ENCODE results near the gene ADGRB2.
"Not testable (repeated sequence)": the region's sequence is repeated elsewhere in the genome, so short reads cannot be mapped to it uniquely, and the experiment has no call there.

Gene ADGRB2

GRCh38 chr1:31725134-31725533, 39.0 kb downstream of the ADGRB2 start:
- no peak for DNase-seq (ENCODE audit: low spot score)

GRCh38 chr1:31723828-31724359, 40.2 kb downstream of the ADGRB2 start:
- no peak for DNase-seq (ENCODE audit: low spot score)

DNA sequence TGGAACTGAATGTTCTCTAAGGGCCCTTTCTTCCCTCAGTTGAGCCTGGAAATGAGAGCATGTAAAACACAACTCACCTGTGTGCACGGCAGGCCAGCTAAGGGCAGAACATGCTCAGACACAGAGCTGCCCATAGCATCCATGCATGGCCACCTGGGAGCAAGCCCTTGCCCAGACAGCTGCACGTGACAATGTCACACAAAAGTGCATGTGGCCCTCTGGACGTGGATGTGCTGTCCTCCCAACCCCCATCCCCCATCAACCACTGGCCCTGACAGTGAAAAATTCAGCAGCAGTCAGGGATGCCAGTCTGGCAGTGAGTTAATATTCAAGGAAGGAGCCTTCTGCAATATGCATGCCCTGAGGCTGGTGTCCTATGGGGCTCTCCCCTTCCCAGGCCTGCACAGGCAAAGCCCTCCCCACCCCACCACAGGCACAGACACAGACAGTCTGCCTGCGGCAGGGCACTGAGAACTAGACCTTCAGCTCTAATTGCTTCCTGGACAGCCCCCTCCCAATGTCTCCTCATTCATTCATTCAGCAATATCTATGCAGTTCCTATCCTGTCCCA, 45.7 kb downstream of the ADGRB2 start:
- DNase-seq (ENCODE audit: low spot score) = no peak

DNA sequence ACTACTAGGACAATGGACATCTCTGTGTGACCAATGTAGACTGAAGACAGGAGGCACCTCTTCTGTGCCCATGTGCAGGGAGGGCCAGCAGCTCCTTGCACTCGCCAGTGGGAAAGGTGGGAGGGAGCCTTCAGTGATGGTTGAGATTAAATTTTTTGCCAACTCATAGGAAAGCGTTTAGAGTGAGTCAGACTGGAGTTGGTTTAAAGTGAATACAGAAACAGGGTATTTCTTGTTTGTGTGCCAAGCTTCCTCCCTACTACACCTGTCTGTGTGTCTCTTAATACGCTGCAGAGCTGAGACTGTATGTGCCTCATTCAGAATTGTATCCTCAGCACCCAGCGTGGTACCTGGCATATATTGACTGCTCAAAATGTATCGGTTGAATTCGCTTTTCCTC, 46.8 kb downstream of the ADGRB2 start:
- no peak for DNase-seq (ENCODE audit: low spot score)

GRCh38 chr1:31715873-31716220, 48.3 kb downstream of the ADGRB2 start:
- DNase-seq (ENCODE audit: low spot score) = no peak

- no peak for DNase-seq (ENCODE audit: low spot score)
These were observed 48.9 kb downstream of the ADGRB2 start for GRCh38 chr1:31715087-31715872.

GRCh38 chr1:31714442-31715086, 49.6 kb downstream of the ADGRB2 start:
- peak; percentile 10 for DNase-seq (ENCODE audit: low spot score)

- no peak for DNase-seq (ENCODE audit: low spot score)
These were observed 51.5 kb downstream of the ADGRB2 start for GRCh38 chr1:31712630-31713029.

DNA sequence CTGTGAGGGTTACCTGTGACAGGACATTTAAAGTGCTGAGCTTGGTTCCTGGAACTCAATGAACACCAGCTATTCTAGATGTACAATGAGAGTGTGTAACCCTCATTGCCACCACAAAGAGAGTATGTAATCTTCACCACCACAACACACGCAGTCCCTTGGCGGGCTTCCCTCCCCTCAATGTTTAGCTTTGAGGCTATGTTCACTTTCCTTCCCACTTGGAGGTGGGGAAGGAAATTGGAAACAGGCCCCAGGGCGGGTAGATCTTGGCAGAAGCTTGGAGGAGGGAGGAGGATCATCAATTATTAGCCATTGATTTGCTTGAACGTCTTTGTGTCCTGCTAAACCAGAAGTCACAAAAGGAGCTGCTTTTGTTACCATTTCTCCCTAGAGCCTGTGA, 52.1 kb downstream of the ADGRB2 start:
- no peak for DNase-seq (ENCODE audit: low spot score)

DNA sequence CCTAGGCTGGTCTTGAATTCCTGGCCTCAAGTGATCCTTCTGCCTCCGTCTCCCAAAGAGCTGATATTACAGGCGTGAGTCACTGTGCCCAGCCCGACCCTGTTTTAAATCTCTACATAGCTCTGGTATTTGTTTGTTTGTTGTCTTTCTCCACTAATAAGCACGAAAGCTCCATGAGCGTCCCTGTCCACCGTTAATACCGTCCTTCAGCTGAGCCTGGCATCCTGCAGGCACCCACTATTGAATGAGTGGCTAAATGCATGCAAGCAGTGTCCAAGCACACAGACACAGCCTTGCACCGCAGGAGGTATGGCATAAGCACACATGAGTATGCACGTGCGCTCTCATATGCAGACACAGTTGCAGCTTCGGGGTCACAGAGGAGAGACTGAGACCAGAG, 55.8 kb downstream of the ADGRB2 start:
- no peak for DNase-seq (ENCODE audit: low spot score)

- DNase-seq (ENCODE audit: low spot score) = no peak
These were observed 56.4 kb downstream of the ADGRB2 start for GRCh38 chr1:31707711-31708110.

- DNase-seq (ENCODE audit: low spot score) = not testable (repeated sequence)
These were observed 57.0 kb downstream of the ADGRB2 start for GRCh38 chr1:31707059-31707600.

GRCh38 chr1:31706384-31707058, 57.6 kb downstream of the ADGRB2 start:
- no peak for DNase-seq (ENCODE audit: low spot score)

DNA sequence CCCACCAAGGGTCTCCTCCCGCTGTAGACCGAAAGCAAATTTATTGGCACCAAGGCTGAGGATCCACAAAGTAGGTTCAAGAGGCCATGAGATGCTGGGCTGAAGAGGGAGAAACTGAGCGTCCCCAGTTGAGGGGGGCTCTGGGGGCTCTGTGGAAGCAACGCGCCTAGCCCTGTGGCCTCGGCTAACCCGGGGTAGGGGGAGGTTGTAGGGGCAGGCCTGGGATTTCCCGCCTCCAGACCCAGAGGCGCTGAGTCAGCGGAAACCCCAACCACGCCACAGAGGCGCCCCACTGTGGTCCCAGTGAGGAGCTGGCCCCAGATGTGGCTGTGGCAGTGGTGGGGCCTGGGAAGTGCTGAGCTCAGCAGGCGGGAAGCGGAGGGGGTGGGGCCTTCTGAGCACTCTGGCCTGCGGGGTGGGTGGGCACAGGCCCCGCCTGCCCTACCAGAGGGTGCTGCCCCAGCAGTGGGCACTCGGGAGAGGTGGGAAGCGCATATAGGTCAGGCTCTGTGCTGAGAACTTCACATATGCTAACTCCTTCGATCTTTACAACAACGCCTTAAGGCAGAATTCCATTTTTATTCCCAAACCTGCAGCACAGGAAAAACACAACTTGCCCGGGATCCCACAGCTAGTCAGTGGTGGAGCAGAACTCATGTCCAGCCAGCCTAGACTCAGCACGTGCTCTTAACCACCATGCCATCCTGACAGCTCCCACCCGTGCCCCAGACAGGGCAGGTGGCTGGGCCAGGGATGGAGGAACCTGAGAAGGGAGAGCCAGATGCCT, 58.9 kb downstream of the ADGRB2 start:
- DNase-seq (ENCODE audit: low spot score) = peak; percentile 52

GRCh38 chr1:31704271-31705079, 59.7 kb downstream of the ADGRB2 start:
- no peak for DNase-seq (ENCODE audit: low spot score)

DNA sequence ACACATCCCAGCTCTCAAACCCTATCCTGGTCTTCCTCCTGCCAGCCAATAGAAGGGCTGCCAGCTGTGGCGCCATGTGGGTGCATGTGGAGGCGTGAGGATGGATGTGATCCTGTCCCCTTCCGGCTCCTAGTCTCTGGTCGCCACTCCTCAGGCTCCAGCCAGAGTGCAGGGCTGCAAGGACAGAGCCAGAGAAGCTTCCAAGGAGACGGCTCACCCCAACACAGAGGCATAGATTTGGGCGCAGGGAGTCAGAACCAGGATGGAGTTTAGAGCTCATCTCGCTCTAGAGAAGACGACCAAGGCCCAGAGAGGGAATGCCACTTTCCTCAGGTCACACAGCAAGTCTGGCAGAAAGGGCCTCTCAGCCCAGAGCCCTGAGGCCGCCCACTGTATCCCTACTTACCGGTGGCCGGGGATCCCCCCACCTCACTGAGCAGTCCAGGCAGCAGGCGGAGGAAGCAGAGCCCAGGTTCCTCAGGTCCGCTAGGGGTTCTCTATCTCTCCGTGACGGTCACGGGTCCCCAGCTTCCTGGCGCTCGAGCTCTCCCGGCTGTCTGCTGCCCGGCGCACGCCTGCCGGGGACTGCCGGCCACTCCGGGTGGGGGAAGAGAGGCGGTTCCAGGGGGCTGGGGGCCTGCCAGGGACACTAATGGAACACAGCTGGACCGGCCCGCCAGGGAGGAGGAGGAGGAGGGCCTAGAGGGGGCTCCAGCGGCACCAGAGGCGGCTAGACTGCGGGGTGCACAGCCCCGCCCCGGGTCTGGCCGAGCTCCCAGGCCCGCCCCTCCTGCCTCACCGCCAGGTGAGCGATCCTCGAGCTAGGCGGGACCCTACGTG, 60.5 kb downstream of the ADGRB2 start, which contains the start of gene COL16A1:
TSS of gene COL16A1 (minus strand) at position 587 of the 840 bp plus-strand sequence. CDS start 1,824 bp downstream, outside the sequence.
- DNase-seq (ENCODE audit: low spot score) = no peak

DNA sequence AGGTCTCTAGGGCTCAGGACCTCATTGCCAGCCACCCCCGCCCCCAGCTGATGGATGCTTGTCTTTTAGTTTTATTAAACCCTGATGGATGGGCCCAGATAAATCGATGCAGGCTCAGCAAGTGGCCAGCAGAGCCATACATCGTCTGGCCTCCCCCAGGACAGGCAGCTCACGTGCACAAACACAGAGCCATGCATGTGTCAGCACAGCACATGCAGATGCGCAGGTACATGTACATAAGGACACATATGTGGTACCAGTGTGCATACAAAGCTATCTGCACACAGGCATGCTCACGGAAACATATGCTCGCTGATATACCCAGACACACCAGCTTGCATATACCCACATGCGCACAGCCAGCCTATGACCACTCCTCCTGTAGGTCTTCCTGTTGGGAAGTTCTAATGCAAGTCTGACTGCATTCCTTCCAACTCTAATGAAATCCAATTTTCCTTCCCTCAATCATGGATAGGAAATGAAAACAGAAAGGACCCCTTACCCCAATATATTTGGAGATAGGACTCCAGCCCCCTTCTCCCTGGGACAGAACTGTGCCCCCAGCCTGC, 61.2 kb downstream of the ADGRB2 start:
- no peak for DNase-seq (ENCODE audit: low spot score)

DNA sequence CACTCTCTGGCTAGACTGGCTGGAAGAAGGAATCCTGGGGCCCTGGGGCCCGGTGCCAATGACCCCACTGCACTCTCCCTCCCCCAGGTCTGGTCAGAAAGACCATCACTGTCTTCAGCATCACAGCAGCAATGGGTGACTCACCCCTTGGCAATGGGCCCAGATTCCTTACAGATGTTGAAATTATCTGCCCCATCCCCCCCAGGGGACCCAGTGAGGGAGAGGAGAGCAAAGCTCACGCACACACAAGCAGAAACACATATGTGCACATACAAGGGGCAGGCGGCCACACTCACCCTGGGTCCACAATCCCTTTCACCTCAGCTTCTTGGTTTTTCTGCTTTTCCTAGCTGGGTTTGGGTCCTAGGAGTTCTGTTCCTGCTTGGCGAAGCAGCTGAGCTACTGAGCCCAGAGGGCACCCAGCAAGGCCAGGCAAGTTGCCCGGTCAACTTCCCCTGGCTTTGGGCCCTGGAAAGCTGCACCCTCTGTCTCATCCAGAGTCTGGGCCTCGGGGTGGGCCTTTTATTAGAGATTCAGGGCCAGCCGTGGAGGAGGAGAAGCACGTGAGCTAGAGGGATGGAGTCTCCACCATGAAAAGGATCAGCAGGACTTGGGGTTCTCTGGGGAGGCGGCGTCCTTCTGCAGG, 62.9 kb downstream of the ADGRB2 start:
- DNase-seq (ENCODE audit: low spot score) = peak; percentile 18
